Common myeloid progenitor, CD34-positive (primary cell): ENCODE results near the gene CACNA1H.
A peak's percentile ranks its signal among the peaks of the same experiment; 100 is the strongest.

Source experiments
- CTCF ChIA-PET: fragments of 350-600 bp; sonication (Branson Sonifier 250); formaldehyde crosslinking; loops from one replicate; lab custom pipeline; 2021; ENCODE audit warnings: antibody characterized with exemption; lab: Charles Lee
- POLR2A ChIA-PET: fragments of 350-600 bp; sonication (Branson Sonifier 250); formaldehyde crosslinking; loops from one replicate; lab custom pipeline; 2021; ENCODE audit warnings: antibody characterized with exemption; lab: Charles Lee
- DNase-seq, 3 donors: peaks; one replicate each; pipeline versions ENCODE4 v3.0.0 to v3.0.0-alpha.2; 2013
- H3K27ac ChIP-seq, 2 experiments: 1 replicate in 1 of 2; 2 replicates in 1 of 2; pipeline ENCODE4 v1.7.0; 2013; ENCODE audit warnings: inconsistent platforms in 2 of 2, low read length in 2 of 2, mild to moderate bottlenecking in 2 of 2, low read depth in 1 of 2, moderate library complexity in 1 of 2; ENCODE audit not compliant: severe bottlenecking in 2 of 2, insufficient read depth in 1 of 2, poor library complexity in 1 of 2
- H3K27me3 ChIP-seq, 5 experiments: replicated peaks in 2 of 5; 1 replicate in 3 of 5; 2 replicates in 2 of 5; pipeline versions ENCODE4 v1.6.1 to v1.7.0; 2013; ENCODE audit warnings: low read length in 4 of 5, mild to moderate bottlenecking in 2 of 5, moderate library complexity in 2 of 5, inconsistent platforms in 1 of 5; ENCODE audit not compliant: insufficient read depth in 5 of 5, control insufficient read depth in 4 of 5
- H3K36me3 ChIP-seq, 4 experiments: 1 replicate in 2 of 4; 2 replicates in 2 of 4; pipeline versions ENCODE4 v1.6.1 to v1.7.0; 2013; ENCODE audit warnings: low read length in 3 of 4, control low read depth in 1 of 4, mild to moderate bottlenecking in 1 of 4; ENCODE audit not compliant: control insufficient read depth in 4 of 4, insufficient read depth in 4 of 4
- H3K4me1 ChIP-seq, 4 experiments: 1 replicate in 3 of 4; 2 replicates in 1 of 4; pipeline versions ENCODE4 v1.6.1 to v1.7.1; 2013; ENCODE audit warnings: low read length in 3 of 4, mild to moderate bottlenecking in 3 of 4, control low read depth in 1 of 4, inconsistent platforms in 1 of 4, moderate library complexity in 1 of 4; ENCODE audit not compliant: control insufficient read depth in 4 of 4, insufficient read depth in 4 of 4; ENCODE audit errors: control extremely low read depth in 1 of 4
- H3K4me3 ChIP-seq, 7 experiments: 1 replicate in 4 of 7; 2 replicates in 3 of 7; pipeline versions ENCODE4 v1.5.1 to v1.7.0; 2013; ENCODE audit warnings: mild to moderate bottlenecking in 7 of 7, low read length in 6 of 7, moderate library complexity in 6 of 7, inconsistent platforms in 2 of 7, low read depth in 2 of 7, control low read depth in 1 of 7; ENCODE audit not compliant: insufficient read depth in 4 of 7, control insufficient read depth in 1 of 7; ENCODE audit errors: extremely low read depth in 1 of 7
- H3K9me3 ChIP-seq, 5 experiments: 1 replicate in 4 of 5; 2 replicates in 1 of 5; pipeline versions ENCODE4 v1.6.1 to v1.7.1; 2013; ENCODE audit warnings: low read length in 4 of 5, mild to moderate bottlenecking in 2 of 5, inconsistent platforms in 1 of 5, low read depth in 1 of 5, moderate library complexity in 1 of 5; ENCODE audit not compliant: control insufficient read depth in 4 of 5, insufficient read depth in 2 of 5; ENCODE audit errors: control extremely low read depth in 1 of 5
- WGBS: methylation state at CpG from one replicate; pipeline ENCODE4 v1.1.5; 2013; ENCODE audit not compliant: insufficient coverage; 5-methylcytosine and 5-hydroxymethylcytosine counted together

The CACNA1H gene

GRCh38 chr16:1206786-1207185 lies 53.9 kb downstream of the CACNA1H start:
- peaks cover 0 to 3% (median 0%) of the 10 kb centered on the region in 4 experiments for H3K4me1 ChIP-seq
- no peak overlapping the region for H3K4me3 ChIP-seq
- no peak for DNase-seq
- CTCF ChIA-PET, result no interaction called here
- no peaks in the 10 kb centered on the region for H3K9me3 ChIP-seq
- no peak overlapping the region for H3K27ac ChIP-seq
- no peaks in the 10 kb centered on the region for H3K27me3 ChIP-seq
- 85% methylated on average over 5 of the region's 16 CpGs for WGBS
- POLR2A ChIA-PET, result no interaction called here
- H3K36me3 ChIP-seq, result no peaks in the 10 kb centered on the region

DNA sequence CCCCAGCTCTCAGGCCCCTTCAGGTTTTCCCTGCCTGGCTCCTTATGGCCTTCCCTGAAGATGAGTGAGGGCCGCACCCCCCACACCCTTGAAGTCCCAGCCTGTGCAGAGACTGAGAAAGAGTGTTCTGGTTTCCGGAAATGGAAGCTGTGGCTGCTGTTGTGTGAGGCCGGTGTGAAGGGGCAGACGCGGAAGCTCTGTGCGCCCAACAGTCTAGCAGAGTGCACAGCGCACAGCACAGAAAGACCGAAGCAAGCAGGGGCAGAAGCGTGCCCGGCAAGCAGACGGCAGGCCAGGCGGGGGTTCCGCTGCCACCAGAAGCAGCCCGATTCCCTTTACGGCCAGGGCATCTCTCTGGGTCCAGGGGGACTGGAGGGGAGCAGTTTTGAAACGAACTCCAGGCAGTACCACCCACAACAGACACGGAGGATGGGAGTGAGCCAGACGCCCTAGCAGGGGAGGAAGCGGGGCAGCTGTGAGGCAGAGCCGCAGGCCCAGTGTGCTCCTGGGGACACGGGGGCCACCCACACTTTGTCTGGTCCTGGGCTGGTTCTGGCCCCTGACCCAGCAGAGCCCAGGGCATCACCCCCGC lies 55.4 kb downstream of the CACNA1H start:
- peaks cover 0 to 3% (median 0%) of the 10 kb centered on the region in 4 experiments for H3K4me1 ChIP-seq

GRCh38 chr16:1209081-1209480 lies 56.2 kb downstream of the CACNA1H start:
- no peak for DNase-seq
- Histone ChIP-seq H3K9me3 (no peaks in the 10 kb centered on the region), H3K27ac (no peak overlapping the region), H3K27me3 (no peaks in the 10 kb centered on the region), H3K4me3 (no peak overlapping the region), H3K36me3 (no peaks in the 10 kb centered on the region), H3K4me1 (peaks cover 0 to 3% (median 0%) of the 10 kb centered on the region in 4 experiments)
- ChIA-PET POLR2A (no interaction called here), CTCF (interaction anchor here (1.2 kb wide), 1 partner anchor 11 kb away, joined by 4 read pairs; no protein-coding TSS in a partner anchor)
- WGBS, result 96% methylated on average over 32 of the region's 43 CpGs

More for the DNA sequence above, 55.4 kb downstream of the CACNA1H start:
- 73% methylated on average over 22 of the region's 22 CpGs for WGBS
- DNase-seq, result peak in 2 of 3 donors; percentile 22 to 38
- no peaks in the 10 kb centered on the region for H3K9me3 ChIP-seq
- H3K36me3 ChIP-seq, result no peaks in the 10 kb centered on the region
- ChIA-PET CTCF (interaction anchor here (1.2 kb wide), 1 partner anchor 12 kb away, joined by 4 read pairs; no protein-coding TSS in a partner anchor), POLR2A (no interaction called here)
- H3K4me3 ChIP-seq, result no peak overlapping the region
- no peak overlapping the region for H3K27ac ChIP-seq
- no peaks in the 10 kb centered on the region for H3K27me3 ChIP-seq

GRCh38 chr16:1210461-1210860 lies 57.6 kb downstream of the CACNA1H start:
- DNase-seq, result no peak
- H3K9me3 ChIP-seq, result no peaks in the 10 kb centered on the region
- H3K4me3 ChIP-seq, result no peak overlapping the region
- ChIA-PET POLR2A (no interaction called here), CTCF (no interaction called here)
- peaks cover 0 to 3% (median 0%) of the 10 kb centered on the region in 4 experiments for H3K4me1 ChIP-seq
- H3K27me3 ChIP-seq, result no peaks in the 10 kb centered on the region
- no peak overlapping the region for H3K27ac ChIP-seq
- no peaks in the 10 kb centered on the region for H3K36me3 ChIP-seq
- WGBS, result 93% methylated on average over 14 of the region's 23 CpGs

- ChIA-PET POLR2A (no interaction called here), CTCF (no interaction called here)
- no peaks in the 10 kb centered on the region for H3K27me3 ChIP-seq
- no peaks in the 10 kb centered on the region for H3K9me3 ChIP-seq
- no peak for DNase-seq
- H3K27ac ChIP-seq, result no peak overlapping the region
- WGBS, result 91% methylated on average over 51 of the region's 65 CpGs
- H3K4me3 ChIP-seq, result no peak overlapping the region
- H3K36me3 ChIP-seq, result no peaks in the 10 kb centered on the region
- peaks cover 0 to 3% (median 0%) of the 10 kb centered on the region in 4 experiments for H3K4me1 ChIP-seq
Observed at GRCh38 chr16:1211451-1212268, 58.8 kb downstream of the CACNA1H start.

GRCh38 chr16:1212616-1213194 lies 59.8 kb downstream of the CACNA1H start:
- no peaks in the 10 kb centered on the region for H3K27me3 ChIP-seq
- H3K4me3 ChIP-seq, result no peak overlapping the region
- H3K4me1 ChIP-seq, result peaks cover 0 to 3% (median 0%) of the 10 kb centered on the region in 4 experiments
- H3K36me3 ChIP-seq, result no peaks in the 10 kb centered on the region
- no peak for DNase-seq
- WGBS, result 94% methylated on average over 38 of the region's 40 CpGs
- H3K9me3 ChIP-seq, result no peaks in the 10 kb centered on the region
- ChIA-PET POLR2A (no interaction called here), CTCF (no interaction called here)
- H3K27ac ChIP-seq, result no peak overlapping the region

DNA sequence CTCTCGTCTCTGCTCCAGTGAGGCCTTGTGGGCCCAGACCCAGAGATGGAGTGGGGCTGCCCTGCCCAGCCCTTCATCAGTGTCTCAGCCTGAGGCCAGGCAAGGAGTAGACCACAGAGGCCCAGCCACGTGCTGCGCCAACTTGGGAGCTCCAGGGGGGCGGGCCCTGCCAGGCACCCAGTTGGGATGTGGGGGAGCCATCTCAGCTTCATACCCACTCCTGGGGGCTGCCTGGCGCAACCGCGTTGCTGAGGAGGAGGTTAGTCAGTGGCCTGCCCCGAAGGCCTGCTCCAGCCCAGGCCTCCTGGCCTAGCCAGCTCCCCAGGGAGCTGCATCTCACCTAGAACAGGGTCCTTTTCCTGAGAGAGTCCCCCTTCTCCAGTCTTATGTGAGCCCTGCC lies 60.3 kb downstream of the CACNA1H start:
- Histone ChIP-seq H3K4me1 (no peaks in the 10 kb centered on the region), H3K9me3 (no peaks in the 10 kb centered on the region), H3K27ac (no peak overlapping the region), H3K27me3 (no peaks in the 10 kb centered on the region), H3K36me3 (no peaks in the 10 kb centered on the region), H3K4me3 (no peak overlapping the region)
- DNase-seq, result no peak
- ChIA-PET CTCF (no interaction called here), POLR2A (no interaction called here)
- WGBS, result 91% methylated on average over 8 of the region's 8 CpGs
